ENCODE measurements around the gene CTNND2.

DNA sequence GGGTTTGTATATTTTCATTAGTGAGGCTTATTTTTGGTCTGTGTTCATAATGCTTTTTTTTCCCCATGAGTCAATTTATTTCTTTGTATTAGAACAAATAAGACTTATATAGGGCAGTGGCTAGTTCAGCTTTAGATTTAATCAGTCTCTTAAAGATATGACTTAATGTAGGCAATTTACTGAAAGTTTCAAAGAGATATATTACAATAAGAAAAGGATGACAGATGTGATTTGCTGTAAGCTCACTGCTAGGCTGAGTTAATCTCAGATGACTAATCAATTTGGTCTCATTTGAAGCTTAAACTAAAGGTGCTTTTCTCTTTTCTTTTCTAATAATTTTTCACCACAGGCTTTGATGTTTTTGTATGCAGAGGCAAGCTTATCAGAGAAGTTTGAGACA lies 851.4 kb downstream of the CTNND2 start:
- TF ChIP-seq POLR2AphosphoS5 (IDR thresholded peaks at IDR 0.05) (no peak), EP300 (conservative IDR thresholded peaks at IDR 0.05; ENCODE audit: poor library complexity, severe bottlenecking) (no peak), EZH2 (IDR thresholded peaks at IDR 0.05; ENCODE audit: borderline replicate concordance, insufficient read depth, low read length, poor library complexity, severe bottlenecking) (no peak), TAF1 (IDR thresholded peaks at IDR 0.05; ENCODE audit: low read depth) (no peak), SMC3 (conservative IDR thresholded peaks at IDR 0.05; ENCODE audit: poor library complexity) (no peak), RAD21 (conservative IDR thresholded peaks at IDR 0.05) (no peak), MXI1 (conservative IDR thresholded peaks at IDR 0.05; ENCODE audit: poor library complexity, severe bottlenecking) (no peak)
- TF ChIP-seq, protein P1, sequence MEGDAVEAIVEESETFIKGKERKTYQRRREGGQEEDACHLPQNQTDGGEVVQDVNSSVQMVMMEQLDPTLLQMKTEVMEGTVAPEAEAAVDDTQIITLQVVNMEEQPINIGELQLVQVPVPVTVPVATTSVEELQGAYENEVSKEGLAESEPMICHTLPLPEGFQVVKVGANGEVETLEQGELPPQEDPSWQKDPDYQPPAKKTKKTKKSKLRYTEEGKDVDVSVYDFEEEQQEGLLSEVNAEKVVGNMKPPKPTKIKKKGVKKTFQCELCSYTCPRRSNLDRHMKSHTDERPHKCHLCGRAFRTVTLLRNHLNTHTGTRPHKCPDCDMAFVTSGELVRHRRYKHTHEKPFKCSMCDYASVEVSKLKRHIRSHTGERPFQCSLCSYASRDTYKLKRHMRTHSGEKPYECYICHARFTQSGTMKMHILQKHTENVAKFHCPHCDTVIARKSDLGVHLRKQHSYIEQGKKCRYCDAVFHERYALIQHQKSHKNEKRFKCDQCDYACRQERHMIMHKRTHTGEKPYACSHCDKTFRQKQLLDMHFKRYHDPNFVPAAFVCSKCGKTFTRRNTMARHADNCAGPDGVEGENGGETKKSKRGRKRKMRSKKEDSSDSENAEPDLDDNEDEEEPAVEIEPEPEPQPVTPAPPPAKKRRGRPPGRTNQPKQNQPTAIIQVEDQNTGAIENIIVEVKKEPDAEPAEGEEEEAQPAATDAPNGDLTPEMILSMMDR (IDR thresholded peaks at IDR 0.05; ENCODE audit: poor library complexity, severe bottlenecking), result no peak
- TF ChIP-seq, protein P2, sequence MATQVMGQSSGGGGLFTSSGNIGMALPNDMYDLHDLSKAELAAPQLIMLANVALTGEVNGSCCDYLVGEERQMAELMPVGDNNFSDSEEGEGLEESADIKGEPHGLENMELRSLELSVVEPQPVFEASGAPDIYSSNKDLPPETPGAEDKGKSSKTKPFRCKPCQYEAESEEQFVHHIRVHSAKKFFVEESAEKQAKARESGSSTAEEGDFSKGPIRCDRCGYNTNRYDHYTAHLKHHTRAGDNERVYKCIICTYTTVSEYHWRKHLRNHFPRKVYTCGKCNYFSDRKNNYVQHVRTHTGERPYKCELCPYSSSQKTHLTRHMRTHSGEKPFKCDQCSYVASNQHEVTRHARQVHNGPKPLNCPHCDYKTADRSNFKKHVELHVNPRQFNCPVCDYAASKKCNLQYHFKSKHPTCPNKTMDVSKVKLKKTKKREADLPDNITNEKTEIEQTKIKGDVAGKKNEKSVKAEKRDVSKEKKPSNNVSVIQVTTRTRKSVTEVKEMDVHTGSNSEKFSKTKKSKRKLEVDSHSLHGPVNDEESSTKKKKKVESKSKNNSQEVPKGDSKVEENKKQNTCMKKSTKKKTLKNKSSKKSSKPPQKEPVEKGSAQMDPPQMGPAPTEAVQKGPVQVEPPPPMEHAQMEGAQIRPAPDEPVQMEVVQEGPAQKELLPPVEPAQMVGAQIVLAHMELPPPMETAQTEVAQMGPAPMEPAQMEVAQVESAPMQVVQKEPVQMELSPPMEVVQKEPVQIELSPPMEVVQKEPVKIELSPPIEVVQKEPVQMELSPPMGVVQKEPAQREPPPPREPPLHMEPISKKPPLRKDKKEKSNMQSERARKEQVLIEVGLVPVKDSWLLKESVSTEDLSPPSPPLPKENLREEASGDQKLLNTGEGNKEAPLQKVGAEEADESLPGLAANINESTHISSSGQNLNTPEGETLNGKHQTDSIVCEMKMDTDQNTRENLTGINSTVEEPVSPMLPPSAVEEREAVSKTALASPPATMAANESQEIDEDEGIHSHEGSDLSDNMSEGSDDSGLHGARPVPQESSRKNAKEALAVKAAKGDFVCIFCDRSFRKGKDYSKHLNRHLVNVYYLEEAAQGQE (IDR thresholded peaks at IDR 0.05; ENCODE audit: borderline replicate concordance), result no peak
